ENCODE results near the gene QSER1. TPM values are rescaled to one million over a fixed set of nuclear protein-coding genes. Genes with fewer than 3 reads are reported as not detected.

The QSER1 gene
- total and polyA plus RNA-seq, 2 experiments from 2014 or later = 3.7 to 27.1 TPM

- Histone ChIP-seq H4K20me1 (ENCODE audit: insufficient read depth, poor library complexity, severe bottlenecking) (peaks cover 2% of the 10 kb centered on the region), H3K27me3 (no peaks in the 10 kb centered on the region), H3K36me3 (replicated peaks; ENCODE audit: insufficient read depth, low read depth) (no peaks in the 10 kb centered on the region), H3K4me2 (peak overlapping the region; percentile 76), H3K4me3 (peak overlapping the region; percentile 89), H3K79me2 (peaks cover 25% of the 10 kb centered on the region), H3K9me2 (replicated peaks; ENCODE audit: insufficient read depth) (no peaks in the 10 kb centered on the region), H2AFZ (no peak overlapping the region), H3K9me3 (ENCODE audit: low read depth) (no peaks in the 10 kb centered on the region), H3K27ac (no peak overlapping the region), H3K4me1 (ENCODE audit: insufficient read depth) (peaks cover 10% of the 10 kb centered on the region)
- TF ChIP-seq EZH2phosphoT487 (IDR thresholded peaks at IDR 0.05; ENCODE audit: low read depth, severe bottlenecking, unreplicated experiment) = no peak
- no peak for TF ChIP-seq EZH2 (IDR thresholded peaks at IDR 0.05; ENCODE audit: borderline replicate concordance)
- no peak for TF ChIP-seq CTCF (IDR thresholded peaks at IDR 0.05; ENCODE audit: poor library complexity)
- WGBS (ENCODE audit: low lambda C conversion rate, missing lambda C conversion rate) = 20% methylated on average over 11 of the region's 11 CpGs
- no peak for DNase-seq (ENCODE audit: low spot score)
These were observed 1.6 kb upstream of the QSER1 start for GRCh38 chr11:32890843-32891656.

GRCh38 chr11:32891657-32892354, 805 bp upstream of the QSER1 start:
- peak; percentile 44 for DNase-seq (ENCODE audit: low spot score)
- peak overlapping the region; percentile 89 for H3K4me3 ChIP-seq
- peaks cover 10% of the 10 kb centered on the region for H3K4me1 ChIP-seq (ENCODE audit: insufficient read depth)
- H3K27ac ChIP-seq = peak overlapping the region; percentile 99
- no peaks in the 10 kb centered on the region for H3K36me3 ChIP-seq (replicated peaks; ENCODE audit: insufficient read depth, low read depth)
- TF ChIP-seq EZH2 (IDR thresholded peaks at IDR 0.05; ENCODE audit: borderline replicate concordance) (no peak), CTCF (IDR thresholded peaks at IDR 0.05; ENCODE audit: poor library complexity) (no peak), EZH2phosphoT487 (IDR thresholded peaks at IDR 0.05; ENCODE audit: low read depth, severe bottlenecking, unreplicated experiment) (no peak)
- peaks cover 32% of the 10 kb centered on the region for H3K79me2 ChIP-seq
- H3K9me3 ChIP-seq (ENCODE audit: low read depth) = no peaks in the 10 kb centered on the region
- peak overlapping the region; percentile 95 for H2AFZ ChIP-seq
- H3K27me3 ChIP-seq = no peaks in the 10 kb centered on the region
- H4K20me1 ChIP-seq (ENCODE audit: insufficient read depth, poor library complexity, severe bottlenecking) = peaks cover 6% of the 10 kb centered on the region
- no peaks in the 10 kb centered on the region for H3K9me2 ChIP-seq (replicated peaks; ENCODE audit: insufficient read depth)
- 4% methylated on average over 10 of the region's 10 CpGs for WGBS (ENCODE audit: low lambda C conversion rate, missing lambda C conversion rate)
- H3K4me2 ChIP-seq = peak overlapping the region; percentile 76

GRCh38 chr11:32893093-32893342, 407 bp downstream of the QSER1 start:
- Histone ChIP-seq H3K27me3 (no peaks in the 10 kb centered on the region), H2AFZ (peak overlapping the region; percentile 95), H3K9me2 (replicated peaks; ENCODE audit: insufficient read depth) (no peaks in the 10 kb centered on the region), H3K9me3 (ENCODE audit: low read depth) (no peaks in the 10 kb centered on the region), H3K79me2 (peaks cover 44% of the 10 kb centered on the region), H4K20me1 (ENCODE audit: insufficient read depth, poor library complexity, severe bottlenecking) (peaks cover 12% of the 10 kb centered on the region), H3K4me3 (peak overlapping the region; percentile 100), H3K4me2 (peak overlapping the region; percentile 79), H3K36me3 (replicated peaks; ENCODE audit: insufficient read depth, low read depth) (no peaks in the 10 kb centered on the region), H3K27ac (peak overlapping the region; percentile 99), H3K4me1 (ENCODE audit: insufficient read depth) (peaks cover 10% of the 10 kb centered on the region)
- 0% methylated on average over 10 of the region's 32 CpGs for WGBS (ENCODE audit: low lambda C conversion rate, missing lambda C conversion rate)
- TF ChIP-seq EZH2 (IDR thresholded peaks at IDR 0.05; ENCODE audit: borderline replicate concordance) = no peak
- no peak for TF ChIP-seq CTCF (IDR thresholded peaks at IDR 0.05; ENCODE audit: poor library complexity)
- TF ChIP-seq EZH2phosphoT487 (IDR thresholded peaks at IDR 0.05; ENCODE audit: low read depth, severe bottlenecking, unreplicated experiment) = no peak
- DNase-seq (ENCODE audit: low spot score) = no peak
